ENCODE results near the gene ENTPD2. TPM values are rescaled to one million over a fixed set of nuclear protein-coding genes. Genes with fewer than 3 reads are reported as not detected.
"Not testable (repeated sequence)": the region's sequence is repeated elsewhere in the genome, so short reads cannot be mapped to it uniquely, and the experiment has no call there.

Gene ENTPD2
- total RNA-seq, 1 experiment from 2014 or later, result 32.5 TPM

- TF ChIP-seq, protein P1, sequence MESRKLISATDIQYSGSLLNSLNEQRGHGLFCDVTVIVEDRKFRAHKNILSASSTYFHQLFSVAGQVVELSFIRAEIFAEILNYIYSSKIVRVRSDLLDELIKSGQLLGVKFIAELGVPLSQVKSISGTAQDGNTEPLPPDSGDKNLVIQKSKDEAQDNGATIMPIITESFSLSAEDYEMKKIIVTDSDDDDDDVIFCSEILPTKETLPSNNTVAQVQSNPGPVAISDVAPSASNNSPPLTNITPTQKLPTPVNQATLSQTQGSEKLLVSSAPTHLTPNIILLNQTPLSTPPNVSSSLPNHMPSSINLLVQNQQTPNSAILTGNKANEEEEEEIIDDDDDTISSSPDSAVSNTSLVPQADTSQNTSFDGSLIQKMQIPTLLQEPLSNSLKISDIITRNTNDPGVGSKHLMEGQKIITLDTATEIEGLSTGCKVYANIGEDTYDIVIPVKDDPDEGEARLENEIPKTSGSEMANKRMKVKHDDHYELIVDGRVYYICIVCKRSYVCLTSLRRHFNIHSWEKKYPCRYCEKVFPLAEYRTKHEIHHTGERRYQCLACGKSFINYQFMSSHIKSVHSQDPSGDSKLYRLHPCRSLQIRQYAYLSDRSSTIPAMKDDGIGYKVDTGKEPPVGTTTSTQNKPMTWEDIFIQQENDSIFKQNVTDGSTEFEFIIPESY (IDR thresholded peaks at IDR 0.05; ENCODE audit: extremely low read depth, insufficient replicate concordance, low read length), result no peak
- TF ChIP-seq ZNF274 (IDR thresholded peaks at IDR 0.05; ENCODE audit: low read depth, low read length) (no peak), RAD21 (IDR thresholded peaks at IDR 0.05; ENCODE audit: low read depth) (no peak), POLR2A (IDR thresholded peaks at IDR 0.05; ENCODE audit: borderline replicate concordance, extremely low read depth, insufficient read depth, insufficient read length) (no peak)
- TF ChIP-seq, protein P2, sequence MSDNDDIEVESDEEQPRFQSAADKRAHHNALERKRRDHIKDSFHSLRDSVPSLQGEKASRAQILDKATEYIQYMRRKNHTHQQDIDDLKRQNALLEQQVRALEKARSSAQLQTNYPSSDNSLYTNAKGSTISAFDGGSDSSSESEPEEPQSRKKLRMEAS (IDR thresholded peaks at IDR 0.05), result no peak
Measured at GRCh38 chr9:137034709-137035506, 19.0 kb downstream of the ENTPD2 start (continued).

- no peak overlapping the region for H3K4me3 ChIP-seq (replicated peaks in 1 of 2; ENCODE audit: low read depth in 1 of 2, low read length in 2 of 2)
- no peak overlapping the region for H3K9ac ChIP-seq (ENCODE audit: low read length)
- H3K27me3 ChIP-seq (ENCODE audit: insufficient read depth, low read length), result no peaks in the 10 kb centered on the region
- RAD21 ChIA-PET (ENCODE audit: low non-redundant PET in 1 of 2, low total read pairs in 2 of 2, uncharacterized antibody in 2 of 2, unreplicated experiment in 2 of 2), result interaction anchor here (0.7 to 1.9 kb wide), 5 partner anchors 13 to 187 kb away, joined by 3 to 25 read pairs (median 3); partner anchors contain the start of gene SAPCD2 (in 1 of the 2)
- POLR2A ChIA-PET, result no interaction called here
- H4K20me1 ChIP-seq (ENCODE audit: insufficient read depth), result no peaks in the 10 kb centered on the region
- no peaks in the 10 kb centered on the region for H3K9me2 ChIP-seq (ENCODE audit: insufficient read depth)
- no peaks in the 10 kb centered on the region for H3K9me3 ChIP-seq (ENCODE audit: control insufficient read depth in 1 of 2, insufficient read depth in 1 of 2, low read depth in 1 of 2, low read length in 2 of 2)
- no peak overlapping the region for H2AFZ ChIP-seq (ENCODE audit: low read depth, low read length, poor library complexity, severe bottlenecking)
- TF ChIP-seq, protein P2 (IDR thresholded peaks at IDR 0.05), result no peak
- TF ChIP-seq JUND (IDR thresholded peaks at IDR 0.05), result no peak
- peak; percentile 13 for TF ChIP-seq TCF7L2 (IDR thresholded peaks at IDR 0.05; ENCODE audit: borderline replicate concordance, extremely low read depth, insufficient read depth, insufficient read length)
- no peak for TF ChIP-seq SRF (IDR thresholded peaks at IDR 0.05; ENCODE audit: low read depth)
- peak overlapping the region; percentile 70 for H3K4me2 ChIP-seq (ENCODE audit: low read length)
- BruUV-seq (replicated peaks), result no TSS peak
- H3K79me2 ChIP-seq (ENCODE audit: insufficient read depth, low read length), result no peaks in the 10 kb centered on the region
- peaks cover 0 to 3% of the 10 kb centered on the region in 2 experiments; a peak in 2 of 4 replicates for H3K36me3 ChIP-seq (ENCODE audit: control insufficient read depth in 1 of 2, insufficient read depth in 2 of 2, low read length in 2 of 2)
- DNase-seq (ENCODE audit: low read depth, low spot score) (no peak), ATAC-seq (peak; percentile 10)
- CTCF ChIA-PET, result interaction anchor here (0.8 to 4.0 kb wide), 20 partner anchors 11 to 248 kb away, joined by 3 to 109 read pairs (median 6); partner anchors contain the start of genes AJM1, C8G, NPDC1 and SAPCD2
- H3K4me1 ChIP-seq (ENCODE audit: control insufficient read depth in 1 of 2, insufficient read depth in 2 of 2, low read length in 2 of 2), result peaks cover 13 to 27% of the 10 kb centered on the region in 2 experiments; a peak in 3 of 4 replicates
- H3K27ac ChIP-seq (ENCODE audit: low read depth, low read length), result no peak overlapping the region; the same call in 1 of the 2 replicates
- intact Hi-C loops (cut with micrococcal nuclease), result no loop called here
Measured at GRCh38 chr9:137034039-137034708, 19.7 kb downstream of the ENTPD2 start.

- H3K9me2 ChIP-seq (ENCODE audit: insufficient read depth); H4K20me1 ChIP-seq (ENCODE audit: insufficient read depth); POLR2A ChIA-PET; H2AFZ ChIP-seq (ENCODE audit: low read depth, low read length, poor library complexity, severe bottlenecking); H3K9me3 ChIP-seq (ENCODE audit: control insufficient read depth in 1 of 2, insufficient read depth in 1 of 2, low read depth in 1 of 2, low read length in 2 of 2); RAD21 ChIA-PET (ENCODE audit: low non-redundant PET in 1 of 2, low total read pairs in 2 of 2, uncharacterized antibody in 2 of 2, unreplicated experiment in 2 of 2); H3K79me2 ChIP-seq (ENCODE audit: insufficient read depth, low read length); ATAC-seq; H3K4me2 ChIP-seq (ENCODE audit: low read length); H3K27ac ChIP-seq (ENCODE audit: low read depth, low read length); H3K36me3 ChIP-seq (ENCODE audit: control insufficient read depth in 1 of 2, insufficient read depth in 2 of 2, low read length in 2 of 2); H3K9ac ChIP-seq (ENCODE audit: low read length); DNase-seq (ENCODE audit: low read depth, low spot score); H3K27me3 ChIP-seq (ENCODE audit: insufficient read depth, low read length); H3K4me3 ChIP-seq (replicated peaks in 1 of 2; ENCODE audit: low read depth in 1 of 2, low read length in 2 of 2); BruUV-seq (replicated peaks); intact Hi-C loops (cut with micrococcal nuclease): not testable (repeated sequence)
- peaks cover 17 to 34% of the 10 kb centered on the region in 2 experiments for H3K4me1 ChIP-seq (ENCODE audit: control insufficient read depth in 1 of 2, insufficient read depth in 2 of 2, low read length in 2 of 2)
- CTCF ChIA-PET, result interaction anchor here (1.7 to 4.0 kb wide), 2 partner anchors 85 to 243 kb away, joined by 5 to 109 read pairs; partner anchors contain the start of gene TMEM141
Measured at GRCh38 chr9:137033481-137033880, 20.4 kb downstream of the ENTPD2 start.

Measured in HCT116 (cell line).